HG02623 (cell line): ENCODE results near the gene VGF.

Experiments
- ATAC-seq: cut with Tn5 transposase; IDR thresholded peaks from one replicate; pipeline ENCODE4 v1.9.1; 2021; ENCODE audit warnings: moderate library complexity; ENCODE audit not compliant: unreplicated experiment

VGF gene

GRCh38 chr7:101186194-101186593 is 20.8 kb upstream of the VGF start:
- no peak for ATAC-seq

GRCh38 chr7:101185258-101185839 is 20.0 kb upstream of the VGF start:
- no peak for ATAC-seq

GRCh38 chr7:101180130-101180755 is 14.9 kb upstream of the VGF start, which contains the start of gene NAT16:
NAT16 (minus strand) TSS chr7:101180293; CDS start chr7:101174807, 5,486 bp downstream.
- no peak for ATAC-seq

- ATAC-seq, result no peak
Observed at GRCh38 chr7:101179713-101180112, 14.3 kb upstream of the VGF start.

- no peak for ATAC-seq
Observed at GRCh38 chr7:101179117-101179516, 13.7 kb upstream of the VGF start.

GRCh38 chr7:101177644-101178043 is 12.3 kb upstream of the VGF start:
- ATAC-seq, result no peak

GRCh38 chr7:101175664-101176063 is 10.3 kb upstream of the VGF start:
- no peak for ATAC-seq

- ATAC-seq, result no peak
Observed at GRCh38 chr7:101174322-101174854, 9.0 kb upstream of the VGF start.

GRCh38 chr7:101173752-101174244 is 8.4 kb upstream of the VGF start:
- ATAC-seq, result no peak

- ATAC-seq, result no peak
Observed at GRCh38 chr7:101172854-101173751, 7.7 kb upstream of the VGF start.

- no peak for ATAC-seq
Observed at GRCh38 chr7:101172005-101172853, 6.9 kb upstream of the VGF start.

- ATAC-seq, result no peak
Observed at GRCh38 chr7:101171442-101171837, 6.1 kb upstream of the VGF start.

GRCh38 chr7:101170617-101171441 is 5.5 kb upstream of the VGF start:
- no peak for ATAC-seq

- ATAC-seq, result no peak
Observed at GRCh38 chr7:101169838-101170551, 4.6 kb upstream of the VGF start.

GRCh38 chr7:101169110-101169837 is 3.9 kb upstream of the VGF start:
- ATAC-seq, result no peak

GRCh38 chr7:101168412-101169049 is 3.2 kb upstream of the VGF start:
- ATAC-seq, result no peak

- ATAC-seq, result no peak
Observed at GRCh38 chr7:101167645-101168411, 2.5 kb upstream of the VGF start.
